Fibroblast of the aortic adventitia (primary cell): Measurements from ENCODE around the gene RALGAPA1. TPM values are rescaled to one million over a fixed set of nuclear protein-coding genes. Genes with fewer than 3 reads are reported as not detected.
"Not testable (repeated sequence)": the region's sequence is repeated elsewhere in the genome, so short reads cannot be mapped to it uniquely, and the experiment has no call there.

Source experiments
- DNase-seq: peaks from one replicate; pipeline ENCODE4 v3.0.0-alpha.2; 2010; ENCODE audit warnings: low read depth
- H3K4me3 ChIP-seq: 2 replicates; pipeline ENCODE4 v1.5.1; 2011; ENCODE audit warnings: low read depth, mild to moderate bottlenecking, control low read depth, low read length, moderate library complexity
- CTCF ChIP-seq: IDR thresholded peaks from 2 replicates; pipeline ENCODE4 v1.5.1; 2011; ENCODE audit warnings: mild to moderate bottlenecking, low read length, control low read depth, inconsistent platforms; ENCODE audit not compliant: insufficient read depth
- total RNA-seq: library from RNA; depleted of rRNA; stranded (reverse); fragments of >200 nt; gene quantifications from 2 replicates; pipeline ENCODE4 v1.2.3, GENCODE V29; 2012; ENCODE audit warnings: low replicate concordance

Gene RALGAPA1
- total RNA-seq, 1 donor = 52.5 TPM

GRCh38 chr14:35783699-35784098 is 25.4 kb downstream of the RALGAPA1 start:
- H3K4me3 ChIP-seq = no peak overlapping the region
- no peak for DNase-seq
- TF ChIP-seq CTCF = no peak

- no peak overlapping the region for H3K4me3 ChIP-seq
- TF ChIP-seq CTCF = no peak
- DNase-seq = no peak
Observed at GRCh38 chr14:35779368-35779767, 29.7 kb downstream of the RALGAPA1 start.

GRCh38 chr14:35777550-35777949 is 31.5 kb downstream of the RALGAPA1 start:
- H3K4me3 ChIP-seq, DNase-seq: not testable (repeated sequence)

- TF ChIP-seq CTCF = no peak
- no peak overlapping the region for H3K4me3 ChIP-seq
- no peak for DNase-seq
Observed at GRCh38 chr14:35776823-35777222, 32.3 kb downstream of the RALGAPA1 start.

- DNase-seq = not testable (repeated sequence)
Observed at GRCh38 chr14:35776085-35776484, 33.0 kb downstream of the RALGAPA1 start.

GRCh38 chr14:35766700-35767082 is 42.4 kb downstream of the RALGAPA1 start:
- no peak for TF ChIP-seq CTCF
- H3K4me3 ChIP-seq = no peak overlapping the region
- no peak for DNase-seq

More at GRCh38 chr14:35776085-35776484, 33.0 kb downstream of the RALGAPA1 start:
- not testable (repeated sequence) for H3K4me3 ChIP-seq

- TF ChIP-seq CTCF = no peak
- no peak for DNase-seq
- H3K4me3 ChIP-seq = no peak overlapping the region
Observed at GRCh38 chr14:35766036-35766699, 42.9 kb downstream of the RALGAPA1 start.

GRCh38 chr14:35761922-35762321 is 47.2 kb downstream of the RALGAPA1 start:
- H3K4me3 ChIP-seq = no peak overlapping the region
- TF ChIP-seq CTCF = no peak
- no peak for DNase-seq
